HS-5 (cell line): ENCODE results near the gene AP5S1.
"Not testable (repeated sequence)": the region's sequence is repeated elsewhere in the genome, so short reads cannot be mapped to it uniquely, and the experiment has no call there.

Source experiments
- DNase-seq: peaks from one replicate; pipeline ENCODE4 v3.0.0-alpha.2; 2012; ENCODE audit warnings: low read depth

AP5S1 gene

DNA sequence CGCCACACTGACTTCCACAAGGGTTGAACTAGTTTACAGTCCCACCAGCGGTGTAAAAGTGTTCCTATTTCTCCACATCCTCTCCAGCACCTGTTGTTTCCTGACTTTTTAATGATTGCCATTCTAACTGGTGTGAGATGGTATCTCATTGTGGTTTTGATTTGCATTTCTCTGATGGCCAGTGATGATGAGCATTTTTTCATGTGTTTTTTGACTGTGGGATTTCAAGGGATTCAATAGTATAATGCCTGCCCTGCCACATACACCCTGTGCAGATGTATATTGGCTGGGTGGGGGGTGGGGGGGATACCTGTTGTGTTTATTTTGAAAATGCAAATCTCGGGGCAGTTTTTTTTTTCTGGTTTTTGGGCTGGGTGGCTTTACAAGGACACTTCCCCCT is 26.2 kb upstream of the AP5S1 start:
- not testable (repeated sequence) for DNase-seq

- no peak for DNase-seq
Observed at GRCh38 chr20:3794701-3795420, 25.5 kb upstream of the AP5S1 start.

- DNase-seq: peak; percentile 79
Observed at GRCh38 chr20:3795511-3796468, 24.6 kb upstream of the AP5S1 start, which contains the start of gene CDC25B. CDC25B (plus strand) TSS chr20:3796310; CDS start chr20:3796532, 222 bp downstream.

- no peak for DNase-seq
Observed at GRCh38 chr20:3796477-3797225, 23.7 kb upstream of the AP5S1 start.

GRCh38 chr20:3797226-3797545 is 23.2 kb upstream of the AP5S1 start:
- no peak for DNase-seq

DNA sequence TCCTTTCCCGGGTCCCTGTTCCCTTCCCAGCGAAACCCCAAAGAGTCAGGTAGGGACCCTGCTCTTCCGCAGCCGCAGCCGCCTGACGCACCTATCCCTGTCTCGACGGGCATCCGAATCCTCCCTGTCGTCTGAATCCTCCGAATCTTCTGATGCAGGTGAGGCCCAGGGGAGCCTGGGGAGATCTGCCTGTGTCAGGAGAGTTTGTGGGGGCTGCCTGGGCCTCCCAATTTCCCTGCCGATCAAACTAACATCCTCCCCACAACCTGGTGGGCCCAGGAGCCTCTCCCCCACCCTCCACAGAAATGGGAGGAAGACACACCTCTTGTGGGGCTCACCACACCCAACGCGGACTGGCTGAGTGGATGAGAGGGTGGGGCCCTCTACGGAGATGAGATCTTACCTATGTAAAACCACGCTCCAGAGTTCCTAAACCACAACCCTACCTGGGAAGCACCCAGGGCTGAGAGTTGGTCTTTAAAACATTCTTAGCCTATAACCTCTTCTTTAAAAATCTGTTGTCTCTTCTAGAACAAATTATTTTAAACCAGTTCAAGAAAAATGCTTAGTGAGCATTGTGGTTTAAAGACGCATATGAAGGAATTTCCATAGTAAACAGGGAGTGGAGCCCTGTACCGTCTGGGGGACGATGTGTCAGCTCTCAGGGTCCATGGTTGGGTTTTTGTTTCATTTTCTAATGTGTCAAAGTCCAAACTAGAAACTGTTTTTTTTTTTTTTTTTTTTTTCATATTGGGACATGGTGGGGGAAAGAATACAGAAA is 22.6 kb upstream of the AP5S1 start:
- no peak for DNase-seq

GRCh38 chr20:3798373-3798768 is 22.0 kb upstream of the AP5S1 start:
- DNase-seq: no peak

- DNase-seq: no peak
Observed at GRCh38 chr20:3798908-3799248, 21.5 kb upstream of the AP5S1 start.

DNA sequence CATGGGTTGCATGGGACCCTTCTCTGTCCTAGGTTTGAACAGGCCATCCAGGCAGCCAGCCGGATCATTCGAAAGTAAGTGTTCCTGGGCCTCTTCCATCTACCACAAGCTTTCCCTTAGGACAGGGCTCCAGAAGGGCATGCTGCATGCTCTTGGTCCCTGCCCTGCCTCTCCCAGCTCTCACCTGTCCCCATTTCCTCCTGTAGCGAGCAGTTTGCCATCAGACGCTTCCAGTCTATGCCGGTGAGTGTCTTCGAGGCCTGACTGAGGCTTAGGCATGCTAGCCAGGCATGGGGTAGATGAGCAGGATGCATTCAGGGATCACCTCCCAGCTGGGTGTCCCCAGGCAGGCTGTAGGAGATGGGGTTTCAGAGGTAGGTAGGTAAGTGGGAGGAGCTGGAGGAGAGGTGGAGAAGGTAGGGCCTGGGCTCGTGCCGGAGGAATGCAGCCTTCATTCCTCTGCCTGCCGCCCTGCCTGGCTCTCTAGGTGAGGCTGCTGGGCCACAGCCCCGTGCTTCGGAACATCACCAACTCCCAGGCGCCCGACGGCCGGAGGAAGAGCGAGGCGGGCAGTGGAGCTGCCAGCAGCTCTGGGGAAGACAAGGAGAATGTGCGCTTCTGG is 20.0 kb upstream of the AP5S1 start:
- DNase-seq: no peak

- DNase-seq: no peak
Observed at GRCh38 chr20:3800878-3801260, 19.5 kb upstream of the AP5S1 start.

GRCh38 chr20:3801299-3801698 is 19.0 kb upstream of the AP5S1 start:
- DNase-seq: no peak

DNA sequence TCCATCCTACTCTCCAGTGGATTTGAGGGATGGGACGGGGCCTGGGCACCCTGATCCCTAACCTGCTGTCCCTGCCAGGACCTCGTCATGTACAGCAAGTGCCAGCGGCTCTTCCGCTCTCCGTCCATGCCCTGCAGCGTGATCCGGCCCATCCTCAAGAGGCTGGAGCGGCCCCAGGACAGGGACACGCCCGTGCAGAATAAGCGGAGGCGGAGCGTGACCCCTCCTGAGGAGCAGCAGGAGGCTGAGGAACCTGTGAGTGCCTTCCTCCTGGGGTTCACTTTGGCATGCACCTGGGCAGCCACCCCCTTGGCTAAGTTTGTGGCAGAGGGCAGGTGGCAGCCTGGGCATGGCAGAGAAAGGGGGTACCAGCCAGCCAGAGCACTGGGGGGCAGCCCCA is 18.5 kb upstream of the AP5S1 start:
- no peak for DNase-seq

DNA sequence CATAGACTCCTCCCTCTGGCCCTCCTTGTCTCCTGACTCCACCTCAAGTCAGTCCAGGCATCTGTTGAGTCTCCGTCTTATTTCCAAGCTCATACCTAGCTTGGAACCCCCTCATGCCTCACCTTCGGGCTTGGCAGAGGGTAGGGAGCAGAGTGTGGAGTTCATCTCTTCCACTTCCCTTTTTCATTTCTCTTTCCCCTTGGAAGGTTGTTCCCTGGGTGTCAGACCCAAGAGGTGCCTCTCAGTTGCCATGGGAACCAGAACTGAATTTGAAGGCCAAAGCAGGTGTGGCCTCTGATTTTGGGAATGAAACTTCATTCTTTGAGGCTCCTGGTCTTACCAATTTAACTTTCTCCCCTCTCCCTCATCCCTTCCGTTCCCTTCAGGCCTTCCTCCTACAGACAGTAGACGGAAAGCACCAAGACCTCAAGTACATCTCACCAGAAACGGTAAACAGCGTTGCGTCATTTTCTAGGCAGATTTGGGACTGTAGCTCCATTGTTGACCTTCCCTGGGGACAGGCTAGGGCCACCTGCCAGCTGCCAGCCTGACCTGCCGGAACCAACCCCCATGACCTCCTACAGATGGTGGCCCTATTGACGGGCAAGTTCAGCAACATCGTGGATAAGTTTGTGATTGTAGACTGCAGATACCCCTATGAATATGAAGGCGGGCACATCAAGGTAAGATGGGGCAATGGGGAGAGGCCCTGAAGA is 17.7 kb upstream of the AP5S1 start:
- no peak for DNase-seq

GRCh38 chr20:3803289-3803688 is 17.1 kb upstream of the AP5S1 start:
- DNase-seq: no peak

DNA sequence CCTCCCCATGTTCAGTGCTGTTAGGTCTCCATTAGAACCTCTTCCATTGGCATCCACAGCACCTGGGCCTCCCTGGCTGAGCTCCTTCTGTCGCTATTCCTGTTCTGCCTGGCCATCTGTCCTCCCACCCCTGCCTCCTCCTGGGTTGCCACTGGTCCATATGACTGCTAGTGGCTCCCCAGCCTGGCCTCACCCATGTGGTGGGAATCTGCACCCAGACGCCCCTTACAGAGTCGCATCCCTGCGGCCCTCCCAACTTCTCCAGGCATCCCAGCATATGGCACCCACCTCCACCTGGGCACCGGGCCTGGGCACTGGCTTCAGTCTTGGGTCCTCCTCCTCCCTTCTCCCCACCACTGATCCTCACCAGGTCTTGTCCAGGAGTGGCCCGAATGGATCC is 16.5 kb upstream of the AP5S1 start:
- DNase-seq: no peak

- no peak for DNase-seq
Observed at GRCh38 chr20:3804254-3804751, 16.0 kb upstream of the AP5S1 start.

- no peak for DNase-seq
Observed at GRCh38 chr20:3804781-3805180, 15.6 kb upstream of the AP5S1 start.

GRCh38 chr20:3808544-3808943 is 11.8 kb upstream of the AP5S1 start:
- DNase-seq: no peak

GRCh38 chr20:3811467-3812258 is 8.7 kb upstream of the AP5S1 start:
- DNase-seq: peak; percentile 98

DNA sequence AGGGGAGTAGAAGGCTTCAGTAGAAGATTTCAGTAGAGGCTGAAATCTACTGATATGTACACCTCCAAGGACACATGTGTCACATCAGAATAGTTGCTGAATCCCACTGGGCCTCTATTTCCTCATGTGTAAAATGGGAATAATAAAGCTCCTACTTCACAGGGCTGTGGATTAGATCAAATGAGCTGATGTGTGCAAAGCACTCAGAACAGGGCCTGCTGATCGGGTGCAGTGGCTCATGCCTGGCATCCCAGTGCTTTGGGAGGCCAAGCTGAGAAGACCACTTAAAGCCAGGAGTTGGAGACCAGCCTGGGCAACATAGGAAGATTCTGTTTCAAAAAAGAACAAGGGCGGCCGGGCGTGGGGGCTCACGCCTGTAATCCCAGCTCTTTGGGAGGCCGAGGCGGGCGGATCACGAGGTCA is 8.1 kb upstream of the AP5S1 start:
- no peak for DNase-seq
